ENCODE data around the gene PCDH9. TPM values are rescaled to one million over a fixed set of nuclear protein-coding genes. Genes with fewer than 3 reads are reported as not detected.

Gene PCDH9
- polyA plus RNA-seq, 1 donor: 1.8 TPM

- no peaks in the 10 kb centered on the region for H3K36me3 ChIP-seq (ENCODE audit: control insufficient read depth, insufficient read depth, low read length)
- H3K9me3 ChIP-seq (ENCODE audit: control insufficient read depth, low read depth, low read length): no peaks in the 10 kb centered on the region
- H3K27me3 ChIP-seq (ENCODE audit: control insufficient read depth, insufficient read depth, low read length): no peaks in the 10 kb centered on the region
- H3K27ac ChIP-seq (ENCODE audit: low read length): no peak overlapping the region
- WGBS (ENCODE audit: insufficient coverage, low lambda C conversion rate): no CpG with 5 or more reads among the region's 4 CpGs
- no peaks in the 10 kb centered on the region for H3K4me1 ChIP-seq (ENCODE audit: control insufficient read depth, insufficient read depth, low read length)
- DNase-seq: no peak
- no peak overlapping the region for H3K4me3 ChIP-seq (ENCODE audit: low read length)
These were observed 752.3 kb downstream of the PCDH9 start for GRCh38 chr13:66477816-66478215.

GRCh38 chr13:66475061-66475460, 755.1 kb downstream of the PCDH9 start:
- no peaks in the 10 kb centered on the region for H3K36me3 ChIP-seq (ENCODE audit: control insufficient read depth, insufficient read depth, low read length)
- DNase-seq: no peak
- no peaks in the 10 kb centered on the region for H3K27me3 ChIP-seq (ENCODE audit: control insufficient read depth, insufficient read depth, low read length)
- H3K4me3 ChIP-seq (ENCODE audit: low read length): no peak overlapping the region
- no peaks in the 10 kb centered on the region for H3K4me1 ChIP-seq (ENCODE audit: control insufficient read depth, insufficient read depth, low read length)
- H3K27ac ChIP-seq (ENCODE audit: low read length): no peak overlapping the region
- H3K9me3 ChIP-seq (ENCODE audit: control insufficient read depth, low read depth, low read length): no peaks in the 10 kb centered on the region

GRCh38 chr13:66469745-66470144, 760.4 kb downstream of the PCDH9 start:
- DNase-seq: no peak
- 45% methylated on average over 5 of the region's 6 CpGs for WGBS (ENCODE audit: insufficient coverage, low lambda C conversion rate)

GRCh38 chr13:66468656-66469055, 761.5 kb downstream of the PCDH9 start:
- H3K4me1 ChIP-seq (ENCODE audit: control insufficient read depth, insufficient read depth, low read length): no peaks in the 10 kb centered on the region
- DNase-seq: no peak
- H3K27ac ChIP-seq (ENCODE audit: low read length): no peak overlapping the region
- no peaks in the 10 kb centered on the region for H3K27me3 ChIP-seq (ENCODE audit: control insufficient read depth, insufficient read depth, low read length)
- no peaks in the 10 kb centered on the region for H3K9me3 ChIP-seq (ENCODE audit: control insufficient read depth, low read depth, low read length)
- H3K4me3 ChIP-seq (ENCODE audit: low read length): no peak overlapping the region
- no peaks in the 10 kb centered on the region for H3K36me3 ChIP-seq (ENCODE audit: control insufficient read depth, insufficient read depth, low read length)

More at GRCh38 chr13:66469745-66470144, 760.4 kb downstream of the PCDH9 start:
- no peaks in the 10 kb centered on the region for H3K9me3 ChIP-seq (ENCODE audit: control insufficient read depth, low read depth, low read length)
- no peak overlapping the region for H3K27ac ChIP-seq (ENCODE audit: low read length)
- H3K4me1 ChIP-seq (ENCODE audit: control insufficient read depth, insufficient read depth, low read length): no peaks in the 10 kb centered on the region
- H3K36me3 ChIP-seq (ENCODE audit: control insufficient read depth, insufficient read depth, low read length): no peaks in the 10 kb centered on the region
- no peak overlapping the region for H3K4me3 ChIP-seq (ENCODE audit: low read length)
- no peaks in the 10 kb centered on the region for H3K27me3 ChIP-seq (ENCODE audit: control insufficient read depth, insufficient read depth, low read length)

GRCh38 chr13:66462187-66462586, 767.9 kb downstream of the PCDH9 start:
- Histone ChIP-seq H3K4me3 (ENCODE audit: low read length) (no peak overlapping the region), H3K27me3 (ENCODE audit: control insufficient read depth, insufficient read depth, low read length) (no peaks in the 10 kb centered on the region), H3K4me1 (ENCODE audit: control insufficient read depth, insufficient read depth, low read length) (no peaks in the 10 kb centered on the region), H3K27ac (ENCODE audit: low read length) (no peak overlapping the region), H3K36me3 (ENCODE audit: control insufficient read depth, insufficient read depth, low read length) (no peaks in the 10 kb centered on the region), H3K9me3 (ENCODE audit: control insufficient read depth, low read depth, low read length) (no peaks in the 10 kb centered on the region)
- no peak for DNase-seq
- 100% methylated on average over 1 of the region's 3 CpGs for WGBS (ENCODE audit: insufficient coverage, low lambda C conversion rate)

- no peak overlapping the region for H3K4me3 ChIP-seq (ENCODE audit: low read length)
- no peak for DNase-seq
- WGBS (ENCODE audit: insufficient coverage, low lambda C conversion rate): 80% methylated on average over 1 of the region's 1 CpG
- no peaks in the 10 kb centered on the region for H3K27me3 ChIP-seq (ENCODE audit: control insufficient read depth, insufficient read depth, low read length)
- no peak overlapping the region for H3K27ac ChIP-seq (ENCODE audit: low read length)
- H3K36me3 ChIP-seq (ENCODE audit: control insufficient read depth, insufficient read depth, low read length): no peaks in the 10 kb centered on the region
- H3K4me1 ChIP-seq (ENCODE audit: control insufficient read depth, insufficient read depth, low read length): no peaks in the 10 kb centered on the region
- H3K9me3 ChIP-seq (ENCODE audit: control insufficient read depth, low read depth, low read length): no peaks in the 10 kb centered on the region
These were observed 769.1 kb downstream of the PCDH9 start for GRCh38 chr13:66461021-66461420.

GRCh38 chr13:66459634-66460033, 770.5 kb downstream of the PCDH9 start:
- Histone ChIP-seq H3K4me3 (ENCODE audit: low read length) (no peak overlapping the region), H3K27me3 (ENCODE audit: control insufficient read depth, insufficient read depth, low read length) (no peaks in the 10 kb centered on the region), H3K36me3 (ENCODE audit: control insufficient read depth, insufficient read depth, low read length) (no peaks in the 10 kb centered on the region), H3K4me1 (ENCODE audit: control insufficient read depth, insufficient read depth, low read length) (no peaks in the 10 kb centered on the region), H3K27ac (ENCODE audit: low read length) (no peak overlapping the region), H3K9me3 (ENCODE audit: control insufficient read depth, low read depth, low read length) (no peaks in the 10 kb centered on the region)
- WGBS (ENCODE audit: insufficient coverage, low lambda C conversion rate): 80% methylated on average over 1 of the region's 3 CpGs
- DNase-seq: no peak

- no CpG with 5 or more reads among the region's 2 CpGs for WGBS (ENCODE audit: insufficient coverage, low lambda C conversion rate)
- H3K27ac ChIP-seq (ENCODE audit: low read length): no peak overlapping the region
- no peaks in the 10 kb centered on the region for H3K4me1 ChIP-seq (ENCODE audit: control insufficient read depth, insufficient read depth, low read length)
- no peak for DNase-seq
- no peaks in the 10 kb centered on the region for H3K27me3 ChIP-seq (ENCODE audit: control insufficient read depth, insufficient read depth, low read length)
- no peaks in the 10 kb centered on the region for H3K9me3 ChIP-seq (ENCODE audit: control insufficient read depth, low read depth, low read length)
- H3K36me3 ChIP-seq (ENCODE audit: control insufficient read depth, insufficient read depth, low read length): no peaks in the 10 kb centered on the region
- H3K4me3 ChIP-seq (ENCODE audit: low read length): no peak overlapping the region
These were observed 771.0 kb downstream of the PCDH9 start for GRCh38 chr13:66459143-66459542.

GRCh38 chr13:66446413-66446812, 783.7 kb downstream of the PCDH9 start:
- 64% methylated on average over 2 of the region's 4 CpGs for WGBS (ENCODE audit: insufficient coverage, low lambda C conversion rate)
- Histone ChIP-seq H3K27ac (ENCODE audit: low read length) (no peak overlapping the region), H3K36me3 (ENCODE audit: control insufficient read depth, insufficient read depth, low read length) (no peaks in the 10 kb centered on the region), H3K4me1 (ENCODE audit: control insufficient read depth, insufficient read depth, low read length) (no peaks in the 10 kb centered on the region), H3K9me3 (ENCODE audit: control insufficient read depth, low read depth, low read length) (no peaks in the 10 kb centered on the region), H3K27me3 (ENCODE audit: control insufficient read depth, insufficient read depth, low read length) (no peaks in the 10 kb centered on the region), H3K4me3 (ENCODE audit: low read length) (no peak overlapping the region)
- DNase-seq: no peak

- WGBS (ENCODE audit: insufficient coverage, low lambda C conversion rate): no CpG with 5 or more reads among the region's 1 CpG
- Histone ChIP-seq H3K4me1 (ENCODE audit: control insufficient read depth, insufficient read depth, low read length) (no peaks in the 10 kb centered on the region), H3K27ac (ENCODE audit: low read length) (no peak overlapping the region), H3K9me3 (ENCODE audit: control insufficient read depth, low read depth, low read length) (no peaks in the 10 kb centered on the region), H3K27me3 (ENCODE audit: control insufficient read depth, insufficient read depth, low read length) (no peaks in the 10 kb centered on the region), H3K4me3 (ENCODE audit: low read length) (no peak overlapping the region), H3K36me3 (ENCODE audit: control insufficient read depth, insufficient read depth, low read length) (no peaks in the 10 kb centered on the region)
- no peak for DNase-seq
These were observed 786.2 kb downstream of the PCDH9 start for GRCh38 chr13:66443926-66444325.

GRCh38 chr13:66440938-66441337, 789.2 kb downstream of the PCDH9 start:
- Histone ChIP-seq H3K4me1 (ENCODE audit: control insufficient read depth, insufficient read depth, low read length) (no peaks in the 10 kb centered on the region), H3K27ac (ENCODE audit: low read length) (no peak overlapping the region), H3K4me3 (ENCODE audit: low read length) (no peak overlapping the region), H3K9me3 (ENCODE audit: control insufficient read depth, low read depth, low read length) (no peaks in the 10 kb centered on the region), H3K27me3 (ENCODE audit: control insufficient read depth, insufficient read depth, low read length) (no peaks in the 10 kb centered on the region), H3K36me3 (ENCODE audit: control insufficient read depth, insufficient read depth, low read length) (no peaks in the 10 kb centered on the region)
- 100% methylated on average over 1 of the region's 3 CpGs for WGBS (ENCODE audit: insufficient coverage, low lambda C conversion rate)
- no peak for DNase-seq
